Effector CD8-positive, alpha-beta T cell (primary cell): ENCODE measurements around the gene PSPC1.
A peak's percentile ranks its signal among the peaks of the same experiment; 100 is the strongest.
"Not testable (repeated sequence)": the region's sequence is repeated elsewhere in the genome, so short reads cannot be mapped to it uniquely, and the experiment has no call there.

Experiments
- DNase-seq: peaks from one replicate; lab custom pipeline; 2025; lab: John Stamatoyannopoulos, UW
- total RNA-seq, 4 experiments: gene quantifications; one replicate each; lab custom pipeline; 2026; lab: John Stamatoyannopoulos, UW

Gene PSPC1, protein sequence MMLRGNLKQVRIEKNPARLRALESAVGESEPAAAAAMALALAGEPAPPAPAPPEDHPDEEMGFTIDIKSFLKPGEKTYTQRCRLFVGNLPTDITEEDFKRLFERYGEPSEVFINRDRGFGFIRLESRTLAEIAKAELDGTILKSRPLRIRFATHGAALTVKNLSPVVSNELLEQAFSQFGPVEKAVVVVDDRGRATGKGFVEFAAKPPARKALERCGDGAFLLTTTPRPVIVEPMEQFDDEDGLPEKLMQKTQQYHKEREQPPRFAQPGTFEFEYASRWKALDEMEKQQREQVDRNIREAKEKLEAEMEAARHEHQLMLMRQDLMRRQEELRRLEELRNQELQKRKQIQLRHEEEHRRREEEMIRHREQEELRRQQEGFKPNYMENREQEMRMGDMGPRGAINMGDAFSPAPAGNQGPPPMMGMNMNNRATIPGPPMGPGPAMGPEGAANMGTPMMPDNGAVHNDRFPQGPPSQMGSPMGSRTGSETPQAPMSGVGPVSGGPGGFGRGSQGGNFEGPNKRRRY
- total RNA-seq, result 120 to 168 (median 128) reads per million in 4 experiments

DNA sequence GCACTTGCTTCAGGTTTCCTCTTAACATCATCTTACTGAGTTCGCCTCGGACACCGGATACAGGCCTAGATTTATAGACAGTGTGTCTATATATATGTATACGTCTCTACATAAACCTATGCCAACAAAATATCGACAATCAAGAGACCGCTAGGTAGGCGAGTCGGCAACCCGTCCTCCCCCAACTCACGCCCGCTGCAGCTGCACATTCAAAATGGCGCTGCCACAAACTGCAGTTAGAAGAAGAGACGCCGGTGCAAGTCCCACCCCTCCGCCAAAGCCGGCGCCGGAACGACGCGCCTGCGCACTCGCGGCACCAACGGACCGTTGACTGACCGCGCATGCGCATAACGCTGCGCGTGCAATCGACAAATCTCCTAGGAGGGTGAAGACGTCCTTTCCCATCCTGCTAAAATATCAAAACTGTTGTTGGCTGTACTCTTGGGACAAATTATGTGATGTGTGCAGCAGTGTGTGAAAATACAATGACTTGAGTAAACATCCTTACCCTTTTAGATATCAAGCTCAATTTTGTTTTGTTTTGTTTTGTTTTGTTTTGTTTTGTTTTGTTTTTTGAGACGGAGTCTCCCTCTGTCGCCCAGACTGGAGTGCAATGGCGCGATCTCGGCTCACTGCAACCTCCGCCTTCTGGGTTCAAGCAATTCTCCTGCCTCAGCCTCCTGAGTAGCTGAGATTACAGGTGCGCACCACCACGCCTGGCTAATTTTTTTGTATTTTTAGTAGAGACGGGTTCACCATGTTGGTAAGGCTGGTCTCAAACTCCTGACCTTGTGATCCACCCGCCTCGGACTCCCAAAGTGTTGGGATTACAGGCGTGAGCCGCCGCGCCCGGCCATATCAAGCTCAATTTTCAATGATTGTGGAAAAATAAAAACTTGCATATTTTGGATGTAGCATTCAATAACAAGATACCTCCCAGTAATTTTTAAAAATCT lies at the start of gene PSPC1:
Gene PSPC1 (minus strand): TSS at position 219 of the 956 bp plus-strand sequence. CDS start 188 bp downstream, at position 31.
- DNase-seq, result peak; percentile 94

DNA sequence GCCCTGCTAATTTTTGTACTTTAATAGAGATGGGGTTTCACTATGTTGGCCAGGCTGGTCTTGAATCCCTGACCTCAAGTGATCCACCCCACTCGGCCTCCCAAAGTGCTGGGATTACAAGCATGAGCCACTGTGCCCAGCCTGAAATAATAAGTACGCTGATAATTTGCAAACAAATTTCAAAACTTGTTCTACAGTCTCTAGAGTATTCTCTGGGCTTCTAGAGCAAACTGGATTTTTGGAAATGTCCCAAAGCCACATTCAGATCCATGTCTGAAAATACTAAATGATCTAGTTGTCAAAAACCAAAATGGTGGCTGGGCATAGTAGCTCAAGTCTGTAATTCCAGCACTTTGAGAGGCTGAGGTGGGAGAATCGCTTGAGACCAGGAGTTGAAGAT lies 39.9 kb upstream of the PSPC1 start:
- DNase-seq, result no peak

DNA sequence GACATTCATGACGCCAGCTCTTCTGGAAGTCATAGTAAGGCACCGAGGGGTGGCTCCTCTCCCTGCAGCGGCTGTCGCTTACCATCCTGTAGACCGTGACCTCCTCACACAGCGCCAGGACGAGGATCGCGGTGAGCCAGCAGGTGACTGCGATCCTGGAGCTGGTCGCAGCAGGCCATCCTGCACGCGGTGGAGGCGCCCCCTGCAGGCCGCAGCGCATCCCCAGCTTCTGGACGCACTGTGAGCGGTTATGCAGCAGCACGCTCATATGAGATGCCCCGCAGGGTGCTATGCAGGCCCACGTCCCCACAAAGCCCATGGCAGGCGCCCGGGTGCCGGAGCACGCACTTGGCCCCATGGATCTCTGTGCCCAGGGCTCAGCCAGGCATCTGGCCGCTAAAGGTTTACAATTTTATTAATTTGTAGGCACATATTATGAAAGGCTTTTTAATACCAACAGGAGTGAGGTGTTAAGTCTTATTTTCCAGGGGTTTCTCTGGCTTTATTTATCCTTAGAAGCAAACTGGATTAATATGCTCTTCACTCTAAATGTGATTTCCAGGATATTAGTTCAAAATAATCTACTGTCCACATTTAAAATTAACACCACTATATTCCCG lies 35.6 kb upstream of the PSPC1 start:
- DNase-seq, result peak; percentile 5

DNA sequence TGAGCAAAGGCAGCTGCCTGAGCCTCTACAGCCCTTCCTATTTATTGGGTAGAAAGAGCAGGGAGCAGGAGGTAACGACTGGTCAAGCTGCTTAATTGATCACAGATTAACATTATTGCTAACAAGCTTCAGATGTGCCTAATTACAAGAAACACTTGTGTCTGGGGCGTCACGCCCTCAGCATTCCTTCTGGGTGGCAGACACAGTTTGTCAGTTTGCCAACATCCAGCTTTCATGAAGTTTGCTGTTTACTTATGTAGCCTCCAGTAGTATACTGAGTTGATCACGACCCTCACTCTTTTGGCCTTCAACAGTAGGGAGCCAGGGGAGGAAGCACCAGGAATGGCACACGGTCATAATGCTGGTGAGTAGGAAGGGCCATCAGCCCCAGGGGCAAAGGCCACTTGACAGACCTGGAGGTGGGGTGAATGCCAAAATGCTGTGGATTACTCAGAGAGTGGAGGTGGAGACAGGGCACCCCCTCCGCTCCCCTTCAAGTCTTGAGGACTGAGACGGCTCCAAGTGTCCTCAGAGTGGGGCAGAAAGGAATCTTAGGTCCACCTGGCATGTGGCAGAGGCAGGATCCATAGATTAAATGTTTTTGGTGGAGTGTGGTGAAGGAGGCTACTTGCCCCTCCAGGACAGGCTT lies 34.9 kb upstream of the PSPC1 start:
- DNase-seq, result no peak

DNA sequence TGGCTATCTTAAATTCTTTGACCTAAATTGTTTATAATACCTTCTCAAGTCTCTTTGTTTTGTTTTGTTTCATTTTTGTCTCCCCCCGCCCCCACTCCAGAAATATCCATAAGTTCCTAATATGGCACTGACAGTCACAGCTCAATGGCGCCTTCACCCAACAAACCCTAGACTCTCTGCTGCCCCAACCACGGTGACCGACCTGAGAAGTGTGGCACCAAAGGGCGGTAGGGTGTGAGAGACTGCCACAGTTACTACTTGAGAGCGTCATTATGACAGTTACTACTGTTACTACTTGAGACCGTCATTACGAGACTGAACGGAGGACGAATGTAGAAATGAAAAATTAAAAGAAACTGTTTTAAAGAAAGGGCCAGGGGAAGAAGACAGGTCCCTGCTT lies 34.4 kb upstream of the PSPC1 start:
- no peak for DNase-seq

DNA sequence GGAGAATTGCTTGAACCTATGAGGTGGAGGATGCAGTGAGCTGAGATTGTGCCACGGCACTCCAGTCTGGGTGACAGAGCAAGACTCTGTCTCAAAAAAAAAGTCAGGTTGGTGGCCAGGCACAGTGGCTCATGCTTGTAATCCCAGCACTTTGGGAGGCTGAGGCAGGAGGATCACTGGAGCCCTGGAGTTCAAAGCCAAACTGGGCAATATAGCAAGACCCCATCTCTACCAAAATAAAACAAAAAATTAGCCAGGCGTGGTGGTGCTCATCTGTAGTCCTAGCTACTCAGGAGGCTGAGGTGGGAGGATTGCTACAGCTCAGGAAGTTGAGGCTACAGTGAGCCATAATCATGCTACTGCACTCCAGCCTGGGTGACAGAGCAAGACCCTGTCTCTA lies 33.1 kb upstream of the PSPC1 start:
- not testable (repeated sequence) for DNase-seq

DNA sequence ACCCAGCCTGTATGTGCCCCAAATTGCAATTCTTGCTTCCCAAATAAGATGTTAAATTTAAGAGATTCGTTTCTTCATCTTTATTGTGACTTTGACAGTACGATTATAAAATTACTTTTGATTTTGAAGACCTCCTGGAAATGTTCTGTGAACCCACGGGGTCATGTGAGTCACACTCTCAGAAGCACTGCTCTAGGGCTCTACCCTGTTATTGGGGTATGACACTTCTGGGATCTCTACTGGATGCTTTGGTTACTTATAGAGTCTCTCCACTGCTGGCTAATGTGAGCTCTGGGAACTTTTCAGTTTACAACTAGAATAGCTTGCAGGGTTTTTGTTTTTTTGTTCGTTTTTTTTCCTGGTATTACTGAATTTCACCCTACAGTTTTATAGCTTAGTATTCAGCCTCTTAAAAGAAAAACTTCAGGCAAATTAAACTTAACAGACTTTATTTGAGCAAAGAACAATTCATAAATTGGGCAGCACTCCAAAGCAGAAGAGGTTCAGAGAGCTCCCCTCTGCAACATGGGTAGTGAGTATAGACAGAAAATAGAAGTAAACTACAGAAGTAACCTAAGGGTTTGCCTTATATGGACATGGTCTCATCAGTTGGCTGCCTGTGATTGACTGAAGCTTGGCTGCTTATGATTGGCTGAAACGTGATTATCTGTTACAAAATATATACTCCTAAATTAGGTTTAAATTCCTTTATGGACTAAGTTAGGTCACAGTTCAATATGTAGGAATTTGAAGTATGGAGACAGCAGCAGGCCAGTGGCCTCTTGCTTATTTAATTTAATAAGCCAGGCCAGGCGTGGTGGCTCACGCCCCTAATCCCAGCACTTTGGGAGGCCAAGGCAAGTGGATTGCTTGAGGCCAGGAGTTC lies 28.5 kb upstream of the PSPC1 start:
- no peak for DNase-seq

DNA sequence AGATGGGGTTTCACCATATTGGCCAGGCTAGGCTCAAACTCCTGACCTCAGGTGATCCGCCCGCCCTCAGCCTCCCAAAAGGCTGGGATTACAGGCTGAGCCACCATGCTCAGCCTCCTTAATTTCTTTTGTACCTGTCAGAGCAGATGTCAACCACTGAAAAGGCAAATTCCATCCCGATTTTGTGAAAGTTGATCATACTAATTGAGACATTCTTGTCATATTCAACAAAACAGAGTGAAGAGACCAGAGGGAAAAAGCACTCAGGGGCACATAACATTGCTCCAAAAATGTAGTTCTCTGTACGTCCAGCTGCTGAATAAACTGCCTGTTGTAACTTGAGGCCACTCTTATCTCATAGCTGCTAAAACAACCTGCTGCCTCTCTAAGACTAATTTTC lies 27.4 kb upstream of the PSPC1 start:
- no peak for DNase-seq

DNA sequence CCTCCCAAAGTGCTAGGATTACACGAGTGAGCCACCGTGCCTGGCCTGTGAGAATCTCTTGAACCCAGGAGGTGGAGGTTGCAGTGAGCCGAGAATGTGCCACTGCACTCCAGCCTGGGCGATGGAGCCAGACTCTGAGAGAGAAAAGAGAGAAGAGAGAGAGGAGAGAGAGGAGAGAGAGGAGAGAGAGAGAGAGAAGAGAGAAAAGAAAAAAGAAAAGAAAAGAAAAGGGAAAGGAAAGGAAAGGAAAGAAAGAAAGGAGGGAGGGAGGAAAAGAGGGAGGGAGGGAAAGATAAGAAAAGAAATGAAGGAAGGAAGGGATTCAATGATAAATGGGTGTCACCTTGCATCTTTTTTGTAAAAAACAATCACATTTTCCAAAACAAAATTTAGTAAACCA lies 23.0 kb upstream of the PSPC1 start:
- DNase-seq, result no peak

DNA sequence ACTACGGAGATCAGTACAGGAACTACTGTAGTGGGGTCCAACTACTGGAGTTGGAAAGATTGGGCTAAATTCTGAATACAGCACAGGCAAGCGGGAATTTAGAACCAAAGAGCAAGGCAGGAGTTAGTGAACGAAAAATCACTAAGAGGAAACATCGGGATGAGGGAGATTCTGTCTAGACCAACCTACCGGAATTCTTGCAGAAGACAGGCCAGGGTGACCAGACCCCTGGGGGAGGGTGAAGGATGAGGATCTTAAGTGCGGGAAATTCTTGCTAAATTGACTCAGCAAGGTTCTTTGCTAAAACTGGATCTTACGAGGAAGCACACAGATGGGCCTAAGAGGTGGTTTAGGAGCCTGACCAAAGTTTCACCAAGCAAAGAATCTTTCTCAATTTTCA lies 13.2 kb upstream of the PSPC1 start:
- no peak for DNase-seq

DNA sequence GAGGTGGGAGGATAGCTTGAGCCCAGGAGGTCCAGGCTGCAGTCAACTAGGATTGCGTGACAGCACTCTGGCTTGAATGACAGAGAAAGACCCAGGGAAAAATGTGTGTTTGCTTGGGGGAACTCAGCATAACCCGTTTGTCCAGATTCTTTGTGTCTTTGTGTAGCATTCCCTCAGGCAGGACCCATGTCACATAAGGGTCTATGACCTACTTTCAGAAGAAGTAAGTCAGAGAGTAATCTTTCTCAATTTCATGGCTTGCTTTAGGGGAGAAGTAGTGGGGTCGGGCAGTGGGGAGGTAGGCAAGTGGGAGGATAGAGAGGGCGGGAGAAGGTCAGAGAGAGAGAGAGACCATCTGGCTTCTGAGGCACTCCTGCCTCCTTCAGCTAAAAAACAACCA lies 11.9 kb upstream of the PSPC1 start:
- no peak for DNase-seq

DNA sequence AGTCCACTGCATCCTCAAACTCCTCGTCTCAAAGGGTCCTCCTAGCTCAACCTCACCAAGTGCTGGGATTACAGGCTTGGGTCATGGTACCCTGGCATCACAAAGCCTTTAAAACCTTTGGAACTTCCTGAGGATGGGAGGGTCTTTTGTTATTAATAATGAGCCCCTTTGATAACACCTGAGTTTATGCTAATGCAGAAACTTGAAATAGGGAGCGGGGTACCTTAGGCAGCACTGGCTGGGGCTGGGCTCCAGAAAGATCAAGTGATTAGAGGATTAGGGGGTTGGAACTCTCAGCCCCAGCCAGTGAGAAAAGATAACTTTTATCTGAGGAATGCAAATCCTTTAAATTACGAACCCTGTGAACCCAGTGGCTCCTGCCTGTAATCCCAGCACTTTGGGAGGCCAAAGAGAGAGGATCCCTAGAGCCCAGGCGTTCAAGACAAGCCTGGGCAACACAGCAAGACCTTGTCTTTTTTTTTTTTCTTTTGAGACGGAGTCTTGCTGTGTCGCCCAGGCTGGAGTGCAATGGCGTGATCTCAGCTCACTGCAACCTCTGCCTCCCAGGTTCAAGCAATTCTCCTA lies 9.3 kb upstream of the PSPC1 start:
- DNase-seq, result no peak

DNA sequence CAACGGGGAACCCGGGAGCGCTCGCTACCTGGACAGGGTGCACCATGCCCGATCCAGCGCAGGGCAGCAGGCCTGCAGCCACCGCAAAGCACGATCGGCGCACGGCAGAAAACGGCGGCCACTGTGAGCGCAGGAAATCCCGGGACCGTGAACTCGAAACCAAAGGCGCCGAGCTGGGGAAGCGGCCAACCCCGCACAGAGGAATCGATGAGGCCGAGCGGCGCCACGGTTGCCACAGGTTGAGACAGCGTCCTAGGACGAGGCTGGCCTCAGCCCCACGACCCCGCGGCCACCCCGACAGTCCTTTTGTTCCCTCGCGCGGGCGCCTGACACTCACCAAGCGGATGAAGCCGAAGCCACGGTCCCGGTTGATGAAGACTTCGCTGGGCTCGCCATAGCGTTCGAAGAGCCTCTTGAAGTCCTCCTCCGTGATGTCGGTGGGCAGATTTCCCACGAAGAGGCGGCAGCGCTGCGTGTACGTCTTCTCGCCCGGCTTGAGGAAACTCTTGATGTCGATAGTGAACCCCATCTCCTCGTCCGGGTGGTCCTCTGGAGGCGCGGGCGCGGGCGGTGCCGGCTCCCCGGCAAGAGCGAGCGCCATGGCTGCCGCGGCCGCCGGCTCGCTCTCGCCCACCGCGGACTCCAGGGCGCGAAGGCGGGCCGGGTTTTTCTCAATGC lies 557 bp downstream of the PSPC1 start:
- peak; percentile 42 for DNase-seq

DNA sequence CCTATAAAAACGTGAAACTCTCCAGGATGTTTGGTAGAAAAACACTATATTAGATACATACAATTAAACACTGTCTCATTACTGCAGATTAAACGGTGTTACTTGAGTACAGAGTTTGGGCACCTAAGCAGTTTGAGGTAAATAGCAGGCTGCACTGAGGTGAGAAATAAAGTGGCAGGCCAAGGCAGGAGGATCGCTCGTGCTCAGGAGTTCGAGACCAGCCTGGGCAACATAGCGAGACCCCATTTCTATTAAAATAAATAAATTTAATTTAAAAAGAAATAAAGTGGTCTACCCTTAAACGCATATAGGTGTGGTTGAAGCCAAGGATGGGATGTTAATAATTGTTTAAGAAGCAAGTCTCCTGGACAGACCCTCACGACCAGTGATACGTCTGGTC lies 1.2 kb downstream of the PSPC1 start:
- no peak for DNase-seq

DNA sequence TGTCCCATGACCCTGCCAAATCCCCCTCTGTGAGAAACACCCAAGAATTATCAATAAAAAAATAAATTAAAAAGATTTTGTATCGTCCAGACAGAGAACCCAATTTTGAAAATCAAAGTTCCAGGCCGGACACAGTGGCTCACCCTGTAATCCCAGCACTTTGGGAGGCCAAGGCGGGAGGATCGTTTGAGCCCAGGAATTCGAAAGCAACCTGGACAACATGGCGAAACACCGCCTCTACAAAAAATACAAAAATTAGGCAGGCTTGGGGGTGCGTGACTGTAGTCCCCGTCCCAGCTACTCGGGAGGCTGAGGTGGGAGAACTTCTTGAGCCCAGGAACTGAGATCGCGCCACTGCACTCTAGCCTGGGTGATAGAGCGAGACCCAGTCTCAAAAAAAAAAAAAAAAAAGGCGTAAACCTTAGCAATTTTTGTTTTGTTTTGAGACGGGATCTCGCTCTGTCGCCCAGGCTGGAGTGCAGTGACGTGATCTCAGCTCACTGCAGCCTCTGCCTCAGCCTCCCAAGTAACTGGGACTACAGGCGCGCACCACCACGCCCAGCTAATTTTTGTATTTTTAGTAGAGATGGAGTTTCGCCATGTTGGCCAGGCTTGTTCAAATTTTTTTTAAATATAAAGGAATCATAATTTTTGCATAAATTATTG lies 1.9 kb downstream of the PSPC1 start:
- DNase-seq, result not testable (repeated sequence)

DNA sequence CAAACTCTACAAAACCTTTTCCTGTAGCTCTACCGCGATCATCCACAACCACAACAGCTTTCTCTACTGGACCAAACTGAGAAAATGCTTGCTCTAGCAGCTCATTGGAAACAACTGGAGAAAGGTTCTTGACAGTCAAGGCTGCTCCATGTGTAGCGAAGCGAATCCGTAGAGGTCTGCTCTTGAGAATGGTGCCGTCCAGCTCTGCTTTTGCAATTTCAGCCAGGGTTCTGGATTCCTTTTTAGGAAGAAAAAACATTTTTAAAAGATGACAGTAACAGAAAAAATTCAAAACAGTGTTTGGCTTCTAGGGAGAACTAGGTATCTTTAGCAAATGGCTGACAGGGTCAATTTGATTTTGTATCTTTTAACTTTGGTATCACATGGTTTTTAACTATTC lies 10.4 kb downstream of the PSPC1 start:
- DNase-seq, result no peak

DNA sequence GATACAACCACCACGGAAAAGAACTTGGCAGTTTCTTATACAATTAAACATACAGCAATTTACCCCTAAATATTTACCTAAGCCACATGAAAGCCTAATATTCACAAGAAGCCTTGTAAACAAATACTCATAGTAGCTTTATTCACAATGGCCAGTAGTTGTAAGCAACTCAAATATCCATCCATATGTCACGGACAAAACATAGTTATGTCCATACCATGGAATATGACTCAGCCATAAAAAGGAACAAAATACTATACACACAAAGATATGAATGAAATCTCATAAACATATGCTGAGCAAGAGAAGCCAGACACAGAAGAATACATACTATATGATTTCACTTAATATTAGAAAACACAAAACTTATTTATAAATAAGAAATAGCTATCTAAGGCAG lies 12.9 kb downstream of the PSPC1 start:
- no peak for DNase-seq

DNA sequence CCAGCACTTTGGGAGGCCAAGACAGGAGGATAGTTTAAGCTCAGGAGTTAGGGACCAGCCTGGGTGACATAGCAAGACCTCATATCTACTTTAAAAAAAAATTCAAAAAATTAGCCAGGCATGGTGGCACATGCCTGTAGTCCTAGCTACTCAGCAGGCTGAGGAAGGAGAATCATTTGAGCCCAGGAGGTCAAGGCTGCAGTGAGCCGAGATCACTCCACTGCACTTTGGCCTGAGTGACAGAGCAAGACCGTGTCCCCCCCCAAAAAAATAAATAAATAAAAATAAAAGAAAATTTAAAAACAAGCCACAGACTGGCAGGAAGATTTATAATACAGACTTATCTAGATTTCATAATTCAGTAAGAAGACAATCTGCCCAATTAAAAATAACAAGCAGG lies 14.8 kb downstream of the PSPC1 start:
- DNase-seq, result no peak

DNA sequence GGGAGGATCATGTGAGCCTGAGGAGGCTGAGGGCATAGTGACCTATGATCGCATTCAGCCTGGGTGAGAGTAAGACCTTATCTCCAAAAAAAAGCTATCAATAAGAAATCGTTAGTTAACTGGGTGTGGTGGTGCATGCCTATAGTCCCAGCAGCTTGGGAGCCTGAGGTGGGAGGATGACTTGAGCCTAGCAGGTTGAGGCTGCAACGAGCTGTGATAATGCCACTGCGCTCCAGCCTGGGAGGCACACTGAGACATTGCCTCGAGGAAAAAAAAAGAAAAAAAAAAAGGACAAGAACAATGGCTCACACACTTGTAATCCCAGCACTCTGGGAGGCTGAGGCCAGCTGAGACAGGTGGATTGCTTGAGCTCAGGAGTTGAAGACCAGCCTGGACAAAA lies 16.2 kb downstream of the PSPC1 start:
- DNase-seq, result no peak
